C4-2B (cell line): Measurements from ENCODE around the gene EPHB6.

Experiments used
- ZFX ChIP-seq: fragments of 450-650 bp; IDR thresholded peaks from 2 replicates; pipeline ENCODE4 v1.6.1; 2017
- TF ChIP-seq, protein P1 (sequence below): fragments of 450-650 bp; conservative IDR thresholded peaks from 2 replicates; pipeline ENCODE4 v1.5.1; 2017; ENCODE audit warnings: mild to moderate bottlenecking

DNA sequence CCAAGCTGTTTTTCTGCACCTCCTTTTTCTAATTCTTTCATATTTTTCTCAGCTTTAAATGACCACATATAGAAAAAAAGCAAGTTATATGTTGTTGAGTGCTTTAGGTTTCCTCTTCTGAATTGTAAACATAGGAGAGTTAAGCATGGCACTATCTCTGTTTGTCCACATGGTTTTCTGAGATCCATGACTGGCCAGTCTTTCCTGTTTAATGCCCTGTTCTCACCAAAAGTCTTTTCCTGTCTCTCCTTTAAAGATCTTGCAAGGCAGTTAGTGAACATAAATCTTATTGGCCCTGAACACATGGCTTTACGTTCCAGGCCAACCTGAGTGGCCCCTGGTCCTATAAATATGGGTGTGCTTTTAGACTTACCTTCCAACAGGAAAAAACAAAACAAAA, 59.2 kb downstream of the EPHB6 start:
- TF ChIP-seq, protein P1, sequence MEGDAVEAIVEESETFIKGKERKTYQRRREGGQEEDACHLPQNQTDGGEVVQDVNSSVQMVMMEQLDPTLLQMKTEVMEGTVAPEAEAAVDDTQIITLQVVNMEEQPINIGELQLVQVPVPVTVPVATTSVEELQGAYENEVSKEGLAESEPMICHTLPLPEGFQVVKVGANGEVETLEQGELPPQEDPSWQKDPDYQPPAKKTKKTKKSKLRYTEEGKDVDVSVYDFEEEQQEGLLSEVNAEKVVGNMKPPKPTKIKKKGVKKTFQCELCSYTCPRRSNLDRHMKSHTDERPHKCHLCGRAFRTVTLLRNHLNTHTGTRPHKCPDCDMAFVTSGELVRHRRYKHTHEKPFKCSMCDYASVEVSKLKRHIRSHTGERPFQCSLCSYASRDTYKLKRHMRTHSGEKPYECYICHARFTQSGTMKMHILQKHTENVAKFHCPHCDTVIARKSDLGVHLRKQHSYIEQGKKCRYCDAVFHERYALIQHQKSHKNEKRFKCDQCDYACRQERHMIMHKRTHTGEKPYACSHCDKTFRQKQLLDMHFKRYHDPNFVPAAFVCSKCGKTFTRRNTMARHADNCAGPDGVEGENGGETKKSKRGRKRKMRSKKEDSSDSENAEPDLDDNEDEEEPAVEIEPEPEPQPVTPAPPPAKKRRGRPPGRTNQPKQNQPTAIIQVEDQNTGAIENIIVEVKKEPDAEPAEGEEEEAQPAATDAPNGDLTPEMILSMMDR = no peak
- TF ChIP-seq ZFX = no peak
